ENCODE measurements around the gene DDX51.

DDX51 gene

GRCh38 chr12:132141976-132142678, 2.0 kb downstream of the DDX51 start:
- Histone ChIP-seq H3K4me2 (ENCODE audit: low read length, poor library complexity, severe bottlenecking) (peak overlapping the region; percentile 0), H3K4ac (ENCODE audit: low read depth in 1 of 2, low read length in 2 of 2) (no peak overlapping the region), H2BK5ac (ENCODE audit: low read depth, low read length, poor library complexity, severe bottlenecking) (no peak overlapping the region), H2BK120ac (ENCODE audit: low read depth, low read length) (no peak overlapping the region), H2BK15ac (ENCODE audit: low read depth, poor library complexity, severe bottlenecking) (no peak overlapping the region), H3K14ac (ENCODE audit: low read length in 2 of 2) (no peak overlapping the region), H2AFZ (ENCODE audit: low read depth, low read length) (no peak overlapping the region), H3K23ac (ENCODE audit: low read length in 2 of 2) (no peak overlapping the region), H4K8ac (ENCODE audit: low read length) (peak overlapping the region; percentile 48), H3K36me3 (ENCODE audit: control insufficient read depth in 1 of 2, insufficient read depth in 2 of 2, low read depth in 1 of 2, low read length in 2 of 2) (peaks cover 43 to 55% of the 10 kb centered on the region in 2 experiments), H3K27me3 (ENCODE audit: control insufficient read depth in 1 of 2, insufficient read depth in 1 of 2, low read length in 2 of 2) (no peaks in the 10 kb centered on the region), H3K4me1 (ENCODE audit: control insufficient read depth, insufficient read depth, low read depth, low read length) (peaks cover 31% of the 10 kb centered on the region), H2BK12ac (ENCODE audit: low read length in 2 of 2) (no peak overlapping the region), H4K91ac (ENCODE audit: low read length) (peak overlapping the region; percentile 27), H3K9ac (ENCODE audit: low read length) (no peak overlapping the region), H2AK5ac (ENCODE audit: low read length, severe bottlenecking) (no peak overlapping the region), H3K27ac (ENCODE audit: low read length, poor library complexity, severe bottlenecking) (no peak overlapping the region), H3K79me1 (replicated peaks; ENCODE audit: low read length, poor library complexity, severe bottlenecking) (peaks cover 47% of the 10 kb centered on the region), H3K4me3 (ENCODE audit: insufficient read depth in 1 of 2, low read depth in 1 of 2, low read length in 2 of 2) (peak overlapping the region; percentile 9 to 92), H3K9me3 (ENCODE audit: control insufficient read depth, low read length) (no peaks in the 10 kb centered on the region), H3K18ac (ENCODE audit: low read depth in 1 of 2, low read length in 2 of 2) (no peak overlapping the region)
- WGBS = 96% methylated on average over 22 of the region's 22 CpGs
- no peak for DNase-seq

GRCh38 chr12:132140918-132141841, 2.9 kb downstream of the DDX51 start:
- H4K8ac ChIP-seq (ENCODE audit: low read length) = no peak overlapping the region
- H3K18ac ChIP-seq (ENCODE audit: low read depth in 1 of 2, low read length in 2 of 2) = no peak overlapping the region
- H3K79me1 ChIP-seq (replicated peaks; ENCODE audit: low read length, poor library complexity, severe bottlenecking) = peaks cover 43% of the 10 kb centered on the region
- H4K91ac ChIP-seq (ENCODE audit: low read length) = no peak overlapping the region
- H2BK12ac ChIP-seq (ENCODE audit: low read length in 2 of 2) = no peak overlapping the region
- H3K4me2 ChIP-seq (ENCODE audit: low read length, poor library complexity, severe bottlenecking) = no peak overlapping the region
- H2AFZ ChIP-seq (ENCODE audit: low read depth, low read length) = no peak overlapping the region
- peaks cover 40 to 47% of the 10 kb centered on the region in 2 experiments for H3K36me3 ChIP-seq (ENCODE audit: control insufficient read depth in 1 of 2, insufficient read depth in 2 of 2, low read depth in 1 of 2, low read length in 2 of 2)
- no peak overlapping the region for H3K27ac ChIP-seq (ENCODE audit: low read length, poor library complexity, severe bottlenecking)
- H3K14ac ChIP-seq (ENCODE audit: low read length in 2 of 2) = no peak overlapping the region
- no peak overlapping the region for H2AK5ac ChIP-seq (ENCODE audit: low read length, severe bottlenecking)
- no peak for DNase-seq
- no peaks in the 10 kb centered on the region for H3K9me3 ChIP-seq (ENCODE audit: control insufficient read depth, low read length)
- H3K23ac ChIP-seq (ENCODE audit: low read length in 2 of 2) = no peak overlapping the region
- no peak overlapping the region for H2BK120ac ChIP-seq (ENCODE audit: low read depth, low read length)
- peaks cover 31% of the 10 kb centered on the region for H3K4me1 ChIP-seq (ENCODE audit: control insufficient read depth, insufficient read depth, low read depth, low read length)
- no peak overlapping the region for H3K9ac ChIP-seq (ENCODE audit: low read length)
- H3K4me3 ChIP-seq (ENCODE audit: insufficient read depth in 1 of 2, low read depth in 1 of 2, low read length in 2 of 2) = no peak overlapping the region
- no peak overlapping the region for H3K4ac ChIP-seq (ENCODE audit: low read depth in 1 of 2, low read length in 2 of 2)
- H3K27me3 ChIP-seq (ENCODE audit: control insufficient read depth in 1 of 2, insufficient read depth in 1 of 2, low read length in 2 of 2) = no peaks in the 10 kb centered on the region
- WGBS = 96% methylated on average over 38 of the region's 38 CpGs
- H2BK5ac ChIP-seq (ENCODE audit: low read depth, low read length, poor library complexity, severe bottlenecking) = no peak overlapping the region
- no peak overlapping the region for H2BK15ac ChIP-seq (ENCODE audit: low read depth, poor library complexity, severe bottlenecking)

GRCh38 chr12:132140501-132140900, 3.6 kb downstream of the DDX51 start:
- Histone ChIP-seq H3K4me1 (ENCODE audit: control insufficient read depth, insufficient read depth, low read depth, low read length) (peaks cover 28% of the 10 kb centered on the region), H3K9me3 (ENCODE audit: control insufficient read depth, low read length) (no peaks in the 10 kb centered on the region), H3K27me3 (ENCODE audit: control insufficient read depth in 1 of 2, insufficient read depth in 1 of 2, low read length in 2 of 2) (no peaks in the 10 kb centered on the region), H2BK120ac (ENCODE audit: low read depth, low read length) (no peak overlapping the region), H4K8ac (ENCODE audit: low read length) (no peak overlapping the region), H3K9ac (ENCODE audit: low read length) (no peak overlapping the region), H2AFZ (ENCODE audit: low read depth, low read length) (no peak overlapping the region), H3K18ac (ENCODE audit: low read depth in 1 of 2, low read length in 2 of 2) (no peak overlapping the region), H3K4me3 (ENCODE audit: insufficient read depth in 1 of 2, low read depth in 1 of 2, low read length in 2 of 2) (no peak overlapping the region), H3K79me1 (replicated peaks; ENCODE audit: low read length, poor library complexity, severe bottlenecking) (peaks cover 38% of the 10 kb centered on the region), H4K91ac (ENCODE audit: low read length) (no peak overlapping the region), H3K23ac (ENCODE audit: low read length in 2 of 2) (no peak overlapping the region), H3K4ac (ENCODE audit: low read depth in 1 of 2, low read length in 2 of 2) (no peak overlapping the region), H3K36me3 (ENCODE audit: control insufficient read depth in 1 of 2, insufficient read depth in 2 of 2, low read depth in 1 of 2, low read length in 2 of 2) (peaks cover 39 to 45% of the 10 kb centered on the region in 2 experiments), H3K27ac (ENCODE audit: low read length, poor library complexity, severe bottlenecking) (no peak overlapping the region), H3K4me2 (ENCODE audit: low read length, poor library complexity, severe bottlenecking) (no peak overlapping the region), H2AK5ac (ENCODE audit: low read length, severe bottlenecking) (no peak overlapping the region), H2BK5ac (ENCODE audit: low read depth, low read length, poor library complexity, severe bottlenecking) (no peak overlapping the region), H2BK12ac (ENCODE audit: low read length in 2 of 2) (no peak overlapping the region), H3K14ac (ENCODE audit: low read length in 2 of 2) (no peak overlapping the region), H2BK15ac (ENCODE audit: low read depth, poor library complexity, severe bottlenecking) (no peak overlapping the region)
- no peak for DNase-seq
- 93% methylated on average over 14 of the region's 15 CpGs for WGBS

- Histone ChIP-seq H3K23ac (ENCODE audit: low read length in 2 of 2) (no peak overlapping the region), H2BK15ac (ENCODE audit: low read depth, poor library complexity, severe bottlenecking) (no peak overlapping the region), H4K8ac (ENCODE audit: low read length) (no peak overlapping the region), H3K4ac (ENCODE audit: low read depth in 1 of 2, low read length in 2 of 2) (no peak overlapping the region), H2AK5ac (ENCODE audit: low read length, severe bottlenecking) (no peak overlapping the region), H3K14ac (ENCODE audit: low read length in 2 of 2) (no peak overlapping the region), H2BK5ac (ENCODE audit: low read depth, low read length, poor library complexity, severe bottlenecking) (no peak overlapping the region), H3K9ac (ENCODE audit: low read length) (no peak overlapping the region), H2BK120ac (ENCODE audit: low read depth, low read length) (no peak overlapping the region), H3K18ac (ENCODE audit: low read depth in 1 of 2, low read length in 2 of 2) (no peak overlapping the region), H4K91ac (ENCODE audit: low read length) (no peak overlapping the region), H3K4me2 (ENCODE audit: low read length, poor library complexity, severe bottlenecking) (no peak overlapping the region), H3K9me3 (ENCODE audit: control insufficient read depth, low read length) (no peaks in the 10 kb centered on the region), H2BK12ac (ENCODE audit: low read length in 2 of 2) (no peak overlapping the region), H3K36me3 (ENCODE audit: control insufficient read depth in 1 of 2, insufficient read depth in 2 of 2, low read depth in 1 of 2, low read length in 2 of 2) (peaks cover 39 to 45% of the 10 kb centered on the region in 2 experiments), H3K27ac (ENCODE audit: low read length, poor library complexity, severe bottlenecking) (no peak overlapping the region), H2AFZ (ENCODE audit: low read depth, low read length) (no peak overlapping the region), H3K4me3 (ENCODE audit: insufficient read depth in 1 of 2, low read depth in 1 of 2, low read length in 2 of 2) (no peak overlapping the region), H3K27me3 (ENCODE audit: control insufficient read depth in 1 of 2, insufficient read depth in 1 of 2, low read length in 2 of 2) (no peaks in the 10 kb centered on the region), H3K79me1 (replicated peaks; ENCODE audit: low read length, poor library complexity, severe bottlenecking) (peaks cover 33% of the 10 kb centered on the region), H3K4me1 (ENCODE audit: control insufficient read depth, insufficient read depth, low read depth, low read length) (peaks cover 22% of the 10 kb centered on the region)
- DNase-seq = no peak
- WGBS = 99% methylated on average over 27 of the region's 27 CpGs
Observed at GRCh38 chr12:132139912-132140311, 4.2 kb downstream of the DDX51 start.
